Non-pigmented ciliary epithelial cell (primary cell): ENCODE data around the gene PPP1R1C.
"Not testable (repeated sequence)": the region's sequence is repeated elsewhere in the genome, so short reads cannot be mapped to it uniquely, and the experiment has no call there.

Experiments used
- DNase-seq: peaks from one replicate; pipeline ENCODE4 v3.0.0-alpha.2; 2010; ENCODE audit warnings: low read depth

Gene PPP1R1C

GRCh38 chr2:182015334-182016109 is 29.9 kb downstream of the PPP1R1C start:
- DNase-seq = no peak

DNA sequence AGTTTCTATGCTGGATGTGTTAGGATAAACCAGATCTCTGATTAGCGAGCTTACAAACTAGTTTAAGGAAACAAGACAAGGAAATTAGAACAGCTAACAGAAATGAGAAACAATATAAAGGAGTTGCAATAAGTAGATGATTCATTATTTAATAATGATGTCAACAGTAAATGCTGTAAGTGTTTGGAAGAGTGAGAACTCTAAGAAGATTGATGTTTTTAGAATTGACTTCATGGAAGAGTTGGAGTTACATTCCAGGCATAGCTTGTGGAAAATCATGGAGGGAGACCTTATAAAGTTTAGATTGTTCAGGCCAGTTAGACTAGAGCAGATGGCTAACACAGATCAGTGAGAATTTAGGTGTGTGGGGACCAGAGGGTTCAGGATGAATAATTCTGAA is 32.6 kb downstream of the PPP1R1C start:
- no peak for DNase-seq

- no peak for DNase-seq
Observed at GRCh38 chr2:182019731-182020130, 34.1 kb downstream of the PPP1R1C start.

GRCh38 chr2:182020286-182021070 is 34.8 kb downstream of the PPP1R1C start:
- no peak for DNase-seq

GRCh38 chr2:182023235-182023634 is 37.6 kb downstream of the PPP1R1C start:
- DNase-seq = no peak

GRCh38 chr2:182030875-182031274 is 45.2 kb downstream of the PPP1R1C start:
- not testable (repeated sequence) for DNase-seq

DNA sequence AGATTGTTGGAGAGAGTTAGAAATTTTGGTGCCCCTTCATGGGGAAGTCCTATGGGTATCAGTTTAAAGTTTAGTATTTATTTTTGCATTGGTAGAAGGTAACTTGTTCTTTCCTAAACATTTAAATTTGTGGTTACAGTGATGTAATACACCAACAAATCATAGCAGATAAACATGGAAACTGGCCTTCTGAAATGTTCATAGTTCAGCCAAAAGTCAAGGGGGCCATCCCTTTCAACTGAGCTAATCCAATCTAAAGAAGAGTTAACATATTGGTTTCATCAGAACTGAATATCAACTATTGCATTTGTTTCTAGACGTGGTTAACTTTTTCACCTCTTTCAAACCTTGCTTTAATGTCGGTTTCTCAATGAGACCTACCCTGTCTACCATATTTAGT is 46.3 kb downstream of the PPP1R1C start:
- no peak for DNase-seq

DNA sequence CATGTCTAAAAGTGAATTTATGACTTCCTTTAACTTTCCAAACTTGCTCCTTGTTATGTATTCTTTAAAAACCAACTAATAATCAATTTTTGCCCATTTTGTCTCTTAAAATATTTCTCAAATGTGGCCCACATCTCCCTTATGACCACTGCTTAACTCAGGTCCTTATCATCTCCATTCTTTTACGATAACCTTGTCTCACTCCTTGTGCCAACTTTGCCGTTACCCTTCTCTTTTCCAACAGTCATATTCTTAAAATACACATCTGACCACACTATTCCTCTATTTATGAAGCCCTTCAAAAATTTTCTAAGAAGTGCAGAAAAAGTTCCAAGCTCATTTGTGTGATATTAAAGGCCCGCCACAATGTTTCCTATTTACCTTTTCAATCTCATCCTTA is 47.8 kb downstream of the PPP1R1C start:
- no peak for DNase-seq

DNA sequence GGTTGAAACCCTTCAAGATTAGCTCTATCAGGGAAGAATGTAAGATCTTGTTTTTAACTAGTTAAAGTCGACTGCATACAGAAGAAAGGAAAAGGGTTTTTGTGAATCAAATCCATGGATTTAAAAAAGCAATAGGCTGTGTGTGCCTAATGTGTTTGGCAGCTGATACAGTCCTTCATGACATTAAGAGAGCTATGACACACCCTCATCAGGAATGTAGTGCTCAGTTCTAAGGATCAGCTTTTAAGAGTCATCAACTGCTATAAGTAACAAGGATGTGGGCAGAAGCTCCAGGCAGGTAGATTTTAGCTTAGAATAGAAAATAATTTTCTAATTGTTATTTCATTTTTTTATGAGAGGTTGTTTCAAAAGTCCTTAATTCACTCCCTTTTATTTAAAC is 52.9 kb downstream of the PPP1R1C start:
- DNase-seq = peak; percentile 35

DNA sequence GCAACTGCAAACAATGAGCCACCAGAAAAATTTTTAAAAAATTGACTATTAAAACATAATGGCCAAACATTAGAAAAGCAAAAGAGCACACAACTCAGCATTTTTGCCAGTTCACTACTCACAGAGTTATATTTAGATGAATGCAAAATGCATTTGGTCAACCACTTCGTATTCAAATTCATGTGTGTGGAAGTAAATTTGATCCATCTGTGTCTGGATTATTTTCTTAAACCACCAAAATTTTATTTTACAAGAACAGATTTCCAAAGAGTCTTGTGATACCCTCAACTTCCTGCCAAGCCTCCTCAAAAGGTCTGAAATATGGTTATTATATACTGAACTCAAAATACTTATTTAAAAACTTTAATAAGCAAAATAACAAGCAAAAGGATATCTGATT is 57.4 kb downstream of the PPP1R1C start:
- no peak for DNase-seq

DNA sequence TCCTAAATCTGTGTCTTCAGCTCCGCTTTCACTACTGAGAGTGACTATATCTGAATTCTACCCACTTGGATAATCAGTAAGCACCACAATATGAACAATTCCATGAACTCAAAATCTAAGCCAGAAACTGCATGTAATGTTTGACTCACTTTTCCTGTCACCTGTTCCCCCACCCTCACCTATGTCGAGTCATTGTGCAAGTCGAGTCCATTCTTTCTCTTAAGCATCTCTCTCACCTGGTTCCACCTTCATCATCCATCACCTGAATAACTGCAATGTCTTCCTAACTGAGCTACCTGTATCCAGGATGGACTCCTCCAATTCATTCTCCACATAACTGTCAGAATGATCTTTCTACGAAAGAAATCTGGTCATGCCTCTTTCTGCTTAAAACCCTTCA is 58.2 kb downstream of the PPP1R1C start:
- no peak for DNase-seq

GRCh38 chr2:182047544-182047943 is 61.9 kb downstream of the PPP1R1C start:
- DNase-seq = no peak

DNA sequence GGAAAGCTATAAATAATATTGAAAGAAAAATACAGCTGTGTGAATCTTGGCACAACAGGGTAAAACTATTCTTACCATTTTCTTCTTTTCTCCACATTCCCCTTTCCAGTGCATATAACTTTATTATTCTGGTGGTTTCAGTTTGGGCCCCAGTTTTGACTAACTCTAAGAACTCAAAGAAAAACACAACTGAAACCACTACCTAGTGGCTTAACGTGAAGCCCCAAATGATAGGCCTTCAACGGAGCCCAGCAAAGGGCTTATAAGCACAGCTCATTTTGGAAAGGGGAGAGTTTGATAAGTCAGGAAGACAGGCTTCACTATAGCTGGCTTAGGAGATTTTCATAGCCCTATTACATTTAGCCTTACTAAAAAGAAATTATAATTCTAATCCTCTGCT is 62.4 kb downstream of the PPP1R1C start:
- DNase-seq = no peak

- no peak for DNase-seq
Observed at GRCh38 chr2:182048621-182049020, 63.0 kb downstream of the PPP1R1C start.

DNA sequence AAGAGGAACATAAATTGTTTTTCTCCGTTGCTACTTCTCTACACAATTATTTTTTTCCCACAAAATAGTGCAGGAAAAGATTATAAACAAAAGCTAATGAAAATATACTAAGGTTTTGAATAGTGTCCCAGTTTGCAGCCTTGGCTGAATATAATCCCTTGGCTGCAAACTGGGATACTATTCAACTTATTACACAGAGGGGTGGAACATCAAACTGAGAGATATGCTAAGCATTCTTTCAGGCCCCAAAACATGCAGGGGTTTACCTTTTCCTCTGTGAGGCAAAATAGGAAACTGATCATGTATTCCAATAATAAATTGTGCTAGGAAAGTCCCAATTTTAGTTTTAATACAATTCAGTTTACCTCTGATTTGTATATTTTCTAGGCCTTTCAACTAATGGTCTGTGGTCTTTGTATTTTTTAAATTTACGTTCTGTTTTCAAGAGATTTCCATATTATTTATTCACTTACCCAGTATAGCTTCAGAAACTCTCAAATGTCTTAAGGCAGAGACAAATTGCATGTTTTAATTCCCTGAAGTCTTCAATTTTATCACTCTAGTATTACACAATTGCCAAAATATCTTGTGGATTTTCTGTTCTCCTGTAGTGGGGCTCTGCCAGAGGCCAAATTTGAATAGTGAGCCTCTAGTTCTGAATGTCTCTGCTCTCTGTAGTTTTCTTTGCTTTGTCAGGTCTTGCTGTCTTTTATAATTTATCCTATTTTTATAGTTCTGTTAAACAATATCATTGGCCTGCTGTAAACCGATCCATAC is 63.9 kb downstream of the PPP1R1C start:
- no peak for DNase-seq

GRCh38 chr2:182050333-182051135 is 64.9 kb downstream of the PPP1R1C start:
- no peak for DNase-seq

- no peak for DNase-seq
Observed at GRCh38 chr2:182055993-182056392, 70.3 kb downstream of the PPP1R1C start.

GRCh38 chr2:182057002-182057401 is 71.3 kb downstream of the PPP1R1C start:
- no peak for DNase-seq

DNA sequence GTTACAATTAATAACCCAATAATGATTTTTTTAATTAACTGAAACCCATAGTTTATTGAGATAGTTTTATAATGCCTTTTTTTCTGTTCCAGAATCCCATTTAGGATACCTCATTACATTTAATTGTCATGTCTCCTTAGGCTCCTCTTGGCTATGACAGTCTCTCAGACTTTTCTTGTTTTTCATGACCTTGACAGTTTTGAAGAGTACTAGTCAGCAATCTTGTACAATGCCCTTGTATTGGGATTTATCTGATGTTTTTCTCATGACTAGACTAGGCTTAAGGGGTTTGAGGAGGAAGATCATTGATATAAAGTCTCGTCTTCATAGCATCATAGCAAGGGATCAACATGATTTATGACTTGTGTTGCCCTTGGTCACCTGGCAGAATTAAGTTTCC is 72.4 kb downstream of the PPP1R1C start:
- no peak for DNase-seq

DNA sequence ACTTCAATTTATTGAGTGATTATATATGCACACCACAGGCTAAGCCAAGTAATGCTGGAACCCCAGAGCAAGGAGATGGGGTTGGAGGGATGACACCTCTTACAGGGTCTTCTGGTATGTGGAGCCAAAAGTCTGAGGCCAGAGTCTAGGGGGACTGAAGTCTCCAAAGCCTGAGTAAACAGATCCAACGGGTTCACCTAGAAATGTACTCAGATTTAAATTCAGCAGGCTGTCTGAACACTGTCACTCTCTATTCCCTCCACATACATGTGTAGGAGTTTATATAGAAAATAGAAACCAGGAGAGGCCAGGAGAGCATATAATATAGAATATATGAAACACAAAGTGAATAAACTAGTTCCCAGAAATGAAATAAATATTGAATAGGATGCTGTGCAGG is 76.1 kb downstream of the PPP1R1C start:
- DNase-seq = no peak

DNA sequence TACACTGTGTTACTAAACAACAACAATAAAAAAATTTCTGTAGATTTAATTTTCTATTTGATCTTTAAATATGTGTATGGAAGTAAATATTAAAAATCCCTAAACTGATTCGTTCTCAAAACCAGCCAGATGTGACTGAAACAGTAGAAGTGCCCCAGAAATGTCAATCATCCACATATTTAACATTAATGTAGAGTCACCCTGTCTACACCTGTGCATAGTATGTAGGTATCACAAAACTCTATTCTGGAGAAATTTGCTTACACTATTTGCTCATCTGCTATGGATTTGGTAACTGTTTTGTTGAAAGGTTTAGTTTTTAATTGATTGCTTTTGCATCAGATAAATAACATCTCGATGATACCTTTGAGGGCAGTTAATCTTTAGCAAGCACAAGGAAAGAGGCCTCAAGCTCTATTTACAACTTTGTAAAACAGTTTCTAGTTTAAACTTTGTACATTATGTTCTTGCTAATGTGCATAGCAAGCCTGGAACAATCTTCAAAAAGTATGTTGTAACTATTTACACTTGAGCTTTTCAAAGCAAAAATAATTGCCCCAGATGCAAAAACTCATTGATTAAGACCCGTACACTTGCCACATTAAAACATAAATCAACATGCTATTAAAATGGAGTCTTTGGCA is 76.8 kb downstream of the PPP1R1C start:
- no peak for DNase-seq
